Adipose tissue (tissue), 3 donors: ENCODE results near the gene KCNMB4. TPM values are rescaled to one million over a fixed set of nuclear protein-coding genes. Genes with fewer than 3 reads are reported as not detected.

Experiments used
- H3K27ac ChIP-seq: one replicate; pipeline ENCODE4 v1.5.1; 2013; ENCODE audit warnings: low read depth, low read length
- WGBS, 3 donors: extraction: QIAGEN DNeasy Blood & Tissue Kit; methylation state at CpG; one replicate each; pipeline ENCODE4 v1.1.7; 2013; 5-methylcytosine and 5-hydroxymethylcytosine counted together
- polyA plus RNA-seq, 3 donors: library from polyadenylated mRNA; stranded (reverse); fragments of 200-250 nt; gene quantifications; one replicate each; pipeline ENCODE4 v1.2.3, GENCODE V29; 2013
- donor health status: healthy with polysubstance abuse.
- donor health status: Bipolar disorder and iron deficiency.
- donor health status: healthy.

Gene KCNMB4
- polyA plus RNA-seq, 3 donors = 0.58 to 3.7 (median 1.1) TPM

GRCh38 chr12:70468741-70469140 lies 102.7 kb downstream of the KCNMB4 start:
- WGBS, 3 donors = 84 to 91% (median 91%) methylated on average over 3 of the region's 3 CpGs
- H3K27ac ChIP-seq = no peak overlapping the region

DNA sequence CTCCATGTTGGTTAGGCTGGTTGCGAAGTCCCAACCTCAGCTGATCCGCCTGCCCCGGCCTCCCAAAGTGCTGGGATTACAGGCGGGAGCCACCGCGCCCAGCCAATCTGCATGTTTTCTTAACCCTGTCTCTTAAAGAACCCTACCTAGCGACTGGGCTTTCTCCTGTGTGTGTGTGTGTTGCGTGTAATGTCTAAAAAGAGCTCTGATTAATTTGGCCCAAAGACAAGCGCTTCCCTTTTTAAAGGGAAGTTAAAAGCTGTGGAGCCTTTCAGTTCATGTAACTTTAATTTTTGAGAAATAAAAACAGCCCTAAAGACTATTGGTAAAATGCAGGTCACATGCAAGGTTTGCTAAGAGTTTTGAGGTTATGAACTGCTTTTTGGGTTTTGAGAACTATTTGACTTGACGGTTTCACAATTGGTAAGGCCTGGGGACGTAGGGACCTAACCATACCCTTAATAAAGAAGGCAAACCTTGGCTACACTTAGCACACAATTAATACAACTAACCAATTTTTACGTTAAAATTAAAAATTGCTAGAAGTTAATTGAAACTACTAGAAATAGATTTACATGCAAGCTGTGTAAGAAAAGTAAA lies 103.2 kb downstream of the KCNMB4 start:
- 85 to 91% (median 90%) methylated on average over 12 of the region's 12 CpGs for WGBS, 3 donors
- H3K27ac ChIP-seq = no peak overlapping the region

GRCh38 chr12:70482764-70483163 lies 116.7 kb downstream of the KCNMB4 start:
- no peak overlapping the region for H3K27ac ChIP-seq
- WGBS, 3 donors = 76 to 82% (median 77%) methylated on average over 1 of the region's 1 CpG

Other genes starting within 250 kb of the KCNMB4 start
- 10 to 100 TPM; 19.9 to 32.8 (median 23.8) TPM for gene CNOT2, start 122.9 kb upstream of the KCNMB4 start, polyA plus RNA-seq